ENCODE data around the gene PLLP.
"Not testable (repeated sequence)": the region's sequence is repeated elsewhere in the genome, so short reads cannot be mapped to it uniquely, and the experiment has no call there.

Gene PLLP

DNA sequence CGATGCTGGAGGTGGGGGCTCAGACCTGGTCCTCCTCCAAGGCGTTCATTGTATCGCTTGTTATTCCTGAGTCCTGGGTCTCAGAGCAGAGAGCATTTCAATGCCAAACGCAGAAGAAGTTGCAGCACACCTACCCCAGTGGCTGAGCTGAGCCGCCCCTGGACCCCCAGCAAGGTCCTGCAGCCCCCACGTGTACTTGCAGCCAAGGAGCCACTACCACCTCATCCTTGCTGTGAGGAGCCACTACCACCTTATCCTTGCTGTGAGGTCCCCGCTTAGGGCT lies 13.5 kb downstream of the PLLP start:
- DNase-seq: no peak

DNA sequence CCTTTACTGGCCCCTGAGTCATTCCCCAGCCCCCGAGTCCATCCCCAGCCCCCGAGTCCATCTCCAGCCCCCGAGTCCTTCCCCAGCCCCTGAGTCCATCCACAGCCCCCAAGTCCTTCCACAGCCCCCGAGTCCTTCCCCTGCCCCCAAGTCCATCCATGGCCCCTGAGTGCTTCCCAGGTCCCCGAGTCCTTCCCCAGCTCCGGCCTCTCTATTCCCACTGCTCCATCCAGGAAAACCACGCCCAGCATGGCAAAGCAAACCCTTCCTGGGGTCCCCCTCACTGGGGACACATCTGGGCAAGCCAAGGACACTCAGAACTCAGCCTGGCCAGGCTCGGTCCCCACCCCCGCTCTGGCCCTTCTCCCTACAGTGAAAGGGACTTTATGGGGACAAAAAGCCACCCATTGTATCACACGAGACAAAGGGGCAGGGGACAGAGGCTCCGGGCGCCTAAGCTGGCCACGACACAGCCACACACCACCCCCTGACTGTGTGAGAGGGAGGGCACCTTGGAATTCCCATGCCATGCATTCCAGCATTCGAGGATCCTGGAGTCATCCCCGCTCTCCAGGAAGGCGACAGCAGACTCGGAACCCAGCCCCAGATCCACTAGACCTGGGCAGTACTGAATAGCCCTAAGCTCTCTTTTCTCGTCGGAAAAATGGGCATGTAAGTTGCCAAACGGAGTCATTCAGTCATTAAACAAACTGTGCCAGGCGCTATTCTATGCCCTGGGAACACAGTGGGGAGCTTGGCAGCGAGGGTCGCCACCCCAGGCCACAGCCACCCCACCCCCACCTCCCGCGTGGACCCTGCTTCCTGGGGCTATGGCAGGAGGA lies 14.0 kb downstream of the PLLP start:
- DNase-seq: no peak

DNA sequence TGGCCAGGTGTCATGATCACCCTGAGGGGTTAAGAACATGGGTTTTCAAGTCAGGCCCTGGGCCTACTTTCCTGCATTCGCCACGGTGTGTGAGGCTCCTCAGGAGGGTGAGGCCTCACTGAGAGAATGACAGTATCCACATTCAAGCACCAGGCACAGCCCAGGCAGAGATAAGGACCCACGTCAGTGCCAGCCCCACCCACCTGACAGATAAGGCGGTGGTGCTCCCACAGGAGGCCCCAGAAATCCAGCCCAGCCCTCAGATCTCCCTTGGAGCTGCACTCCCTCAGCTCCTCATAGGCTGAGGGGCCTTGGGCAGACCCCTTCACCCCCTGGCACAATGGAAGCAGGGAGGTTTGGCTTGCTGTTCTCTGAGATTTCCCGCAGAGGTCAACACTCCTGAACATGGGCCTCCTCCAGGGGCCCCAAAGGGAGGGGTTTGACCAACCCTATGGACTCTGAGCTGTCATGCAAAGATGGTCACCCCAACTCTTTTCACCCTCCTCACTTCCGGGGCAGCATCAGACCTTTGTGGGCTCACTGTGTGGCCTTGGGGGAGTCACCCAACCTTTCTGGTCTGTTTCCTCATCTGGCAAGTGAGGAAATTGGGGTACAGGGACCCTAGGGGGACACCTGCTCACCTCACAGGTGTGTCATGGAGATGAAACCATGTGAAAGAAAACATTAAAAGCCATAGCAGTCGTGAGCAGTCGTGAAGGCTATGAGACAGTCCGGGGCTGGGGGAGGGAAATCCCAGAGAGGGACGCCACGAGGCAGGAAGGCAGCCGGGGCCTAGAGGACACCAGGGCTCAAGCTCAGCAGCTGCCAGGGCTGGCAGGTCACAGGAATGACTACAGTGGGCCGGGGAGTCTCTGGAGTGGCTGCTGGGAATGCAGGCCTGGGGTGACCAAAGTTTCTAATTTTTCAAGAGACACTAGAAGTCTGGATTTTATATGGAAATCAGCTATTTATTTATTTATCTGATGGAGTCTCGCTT lies 15.4 kb downstream of the PLLP start:
- DNase-seq: no peak

DNA sequence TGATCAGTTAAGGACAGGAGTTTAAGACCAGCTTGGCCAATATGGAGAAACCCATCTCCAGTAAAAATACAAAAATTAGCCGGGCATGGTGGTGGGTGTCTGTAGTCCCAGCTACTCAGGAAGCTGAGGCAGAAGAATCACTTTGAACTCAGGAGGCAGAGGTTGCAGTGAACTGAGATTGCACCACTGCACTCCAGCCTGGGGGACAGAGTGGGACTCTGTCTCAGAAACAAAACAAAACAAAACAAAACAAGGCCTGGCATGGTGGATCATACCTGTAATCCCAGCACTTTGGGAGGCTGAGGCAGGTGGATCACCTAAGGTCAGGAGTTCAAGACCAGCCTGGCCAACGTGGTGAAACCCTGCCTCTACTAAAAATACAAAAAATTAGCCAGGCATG lies 17.1 kb downstream of the PLLP start:
- DNase-seq: not testable (repeated sequence)

DNA sequence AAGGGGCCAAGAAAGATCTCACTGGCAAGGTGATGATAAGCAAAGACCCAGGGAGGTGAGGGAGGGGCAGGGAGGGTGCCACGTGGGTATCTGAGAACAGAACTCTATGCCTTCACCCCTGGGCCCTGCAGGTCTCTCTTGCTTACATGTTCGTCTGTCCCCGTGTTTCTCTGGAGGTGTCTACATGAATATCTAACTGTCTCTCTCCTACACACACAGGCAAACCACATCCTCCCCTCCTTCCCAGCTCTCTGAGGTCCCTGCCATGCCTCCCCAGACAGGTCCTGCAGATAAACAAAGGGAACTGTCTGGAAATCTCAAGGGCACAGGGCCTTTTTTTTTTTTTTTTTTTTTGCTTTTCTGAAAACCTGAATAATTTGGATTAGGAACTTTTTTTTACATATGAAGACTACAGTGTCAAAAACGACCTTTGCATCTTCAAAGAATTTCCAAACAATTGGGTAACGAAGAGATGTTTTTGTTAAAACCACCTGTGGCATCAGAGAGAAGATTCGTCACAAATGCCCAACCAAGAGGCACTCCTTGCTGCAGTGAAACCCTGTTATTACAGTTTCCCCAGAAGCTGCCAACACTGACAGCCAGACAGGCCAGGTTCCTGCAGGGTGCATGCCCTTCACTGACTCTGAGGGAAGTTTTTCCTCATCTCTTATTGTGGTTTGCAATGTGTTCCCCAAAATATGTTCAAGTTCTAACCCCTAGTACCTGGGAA lies 17.8 kb downstream of the PLLP start:
- DNase-seq: no peak

DNA sequence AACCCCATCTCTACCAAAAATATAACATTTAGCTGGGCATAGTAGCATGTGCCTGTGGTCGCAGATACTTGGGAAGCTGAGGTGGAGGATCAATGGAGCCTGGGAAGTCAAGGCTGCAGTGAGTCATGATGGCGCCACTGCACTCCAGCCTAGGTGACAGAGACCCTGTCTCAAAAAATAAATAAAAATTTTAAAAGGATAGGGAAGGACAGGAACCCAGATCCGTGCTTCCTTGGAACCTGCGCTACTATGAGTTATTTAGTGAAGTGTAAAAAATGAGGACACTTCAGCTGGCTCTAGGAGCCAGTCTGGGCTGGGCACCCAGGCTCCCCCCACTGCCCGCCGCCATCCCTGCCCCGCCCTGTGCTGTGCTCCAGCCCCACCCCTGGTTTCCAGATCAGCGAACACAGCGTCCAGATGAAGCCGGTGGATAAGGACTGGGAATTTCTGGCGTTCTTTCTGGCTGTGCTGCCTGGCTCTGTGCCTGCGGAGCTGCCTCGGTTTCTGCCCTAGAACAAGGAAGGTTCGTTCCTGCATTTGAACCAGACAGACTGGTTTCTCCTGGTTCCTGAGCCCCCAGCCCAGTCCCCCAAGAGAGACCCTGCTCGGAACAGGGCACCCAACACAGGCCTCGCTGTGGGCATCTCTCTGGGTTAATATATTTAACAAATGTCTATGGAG lies 18.5 kb downstream of the PLLP start:
- DNase-seq: no peak

DNA sequence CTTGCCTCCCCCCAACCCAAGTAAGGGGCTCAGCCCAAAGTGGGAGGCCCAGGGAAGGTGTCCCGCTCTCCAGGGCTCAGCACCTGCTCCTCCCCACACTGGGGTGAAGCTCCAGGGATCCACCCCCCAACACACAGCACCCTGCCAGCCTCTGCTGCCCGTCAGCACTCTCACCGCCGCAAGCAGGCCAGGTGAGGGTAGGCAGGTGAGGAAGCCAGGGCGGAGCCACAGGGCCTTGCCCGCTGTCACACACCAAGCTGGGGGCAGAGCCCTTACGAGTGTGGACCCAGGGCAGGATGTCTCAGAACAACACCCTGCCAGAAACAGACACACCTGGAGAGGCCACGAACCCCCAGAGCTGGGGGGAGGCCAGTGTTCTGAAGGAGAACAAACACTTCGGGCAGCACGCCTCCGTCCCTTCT lies 19.5 kb downstream of the PLLP start:
- DNase-seq: no peak

DNA sequence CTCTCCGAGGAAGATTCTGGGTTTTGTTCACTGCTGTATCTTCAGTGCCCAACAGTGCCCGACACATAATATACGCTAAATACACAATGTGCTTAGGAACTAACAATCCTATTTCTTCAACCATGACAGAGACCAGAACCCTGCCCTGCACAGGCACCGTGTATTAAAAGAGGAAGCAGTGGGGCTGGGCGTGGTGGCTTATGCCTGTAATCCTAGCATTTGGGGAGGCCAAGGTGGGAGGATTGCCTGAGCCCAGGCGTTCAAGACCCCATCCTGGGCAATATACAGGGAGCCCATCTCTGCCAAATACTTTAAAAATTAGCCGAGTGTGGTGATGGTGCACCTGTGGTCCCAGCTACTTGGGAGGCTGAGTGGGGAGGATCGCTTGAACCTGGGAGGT lies 20.1 kb downstream of the PLLP start:
- DNase-seq: no peak

DNA sequence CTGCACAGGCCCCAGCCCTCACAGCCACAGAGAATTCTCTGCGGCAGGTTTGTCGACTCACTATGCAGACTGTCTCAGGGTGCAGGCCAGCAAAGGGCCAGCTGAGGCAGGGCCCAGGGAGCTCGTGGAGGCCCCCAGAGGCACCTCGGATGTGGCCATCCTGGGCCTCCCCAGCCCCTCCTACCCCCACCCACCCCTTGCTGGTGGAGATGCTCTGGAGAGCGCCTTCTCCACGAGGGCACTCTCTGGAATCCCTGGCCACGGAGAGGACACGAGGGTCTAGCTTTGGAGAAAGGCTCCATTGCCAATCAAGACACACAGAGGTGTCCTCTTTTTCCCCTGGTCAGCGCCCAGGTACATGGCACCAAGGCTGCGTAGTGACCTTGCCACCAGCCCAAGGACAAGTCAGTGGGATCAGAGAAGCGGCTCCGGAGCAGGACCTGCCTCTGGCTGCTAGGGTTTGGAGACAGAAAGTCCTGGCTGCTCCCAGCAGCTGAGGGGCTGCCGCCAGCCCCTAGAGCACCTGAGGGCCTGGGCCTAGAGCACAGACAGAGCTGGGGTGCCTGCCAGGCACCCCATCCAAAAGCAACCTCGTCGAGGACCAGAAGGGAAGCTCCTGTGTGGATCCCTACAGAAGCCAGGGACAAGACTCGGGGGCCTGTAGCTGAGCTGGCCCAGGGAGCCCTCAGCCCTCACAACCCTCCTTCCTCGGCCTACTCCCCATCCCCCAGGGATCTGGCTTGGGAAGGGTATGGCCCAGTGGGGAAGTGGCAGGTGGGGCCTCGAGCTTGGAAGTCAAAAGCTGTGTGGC lies 20.7 kb downstream of the PLLP start:
- no peak for DNase-seq

DNA sequence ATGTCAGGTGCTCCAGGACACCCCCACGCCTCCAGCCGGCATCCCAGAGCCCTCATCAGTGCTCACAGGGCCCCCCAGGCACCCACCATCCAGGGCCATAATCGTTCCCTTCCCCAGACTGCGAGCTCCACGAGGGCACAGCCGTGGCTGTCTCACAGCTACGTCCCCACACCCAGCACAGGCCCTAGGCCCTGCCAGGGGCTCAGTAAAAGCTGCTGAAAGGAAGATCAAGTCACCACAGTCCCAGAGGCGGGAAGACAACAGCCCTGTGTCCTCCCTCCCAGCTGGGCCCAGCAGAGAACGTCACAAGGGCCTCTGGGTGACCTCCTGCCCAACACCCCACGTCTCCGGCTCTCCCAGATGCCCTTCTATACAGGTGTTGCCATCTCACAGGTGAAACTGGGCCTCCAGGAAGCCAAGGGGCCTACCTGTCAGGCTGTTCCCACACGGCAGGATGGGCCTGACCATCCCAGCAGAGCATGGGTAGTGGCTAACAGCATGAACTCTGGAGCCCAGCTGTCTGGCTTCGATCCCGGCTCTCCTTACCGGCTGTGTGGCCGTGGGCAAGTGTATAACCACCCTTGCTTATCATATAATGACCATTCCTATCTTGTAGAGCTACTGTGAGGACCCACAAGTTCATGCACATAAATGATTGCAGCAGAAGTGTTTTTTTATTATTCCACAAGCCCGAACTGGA lies 21.5 kb downstream of the PLLP start:
- no peak for DNase-seq

DNA sequence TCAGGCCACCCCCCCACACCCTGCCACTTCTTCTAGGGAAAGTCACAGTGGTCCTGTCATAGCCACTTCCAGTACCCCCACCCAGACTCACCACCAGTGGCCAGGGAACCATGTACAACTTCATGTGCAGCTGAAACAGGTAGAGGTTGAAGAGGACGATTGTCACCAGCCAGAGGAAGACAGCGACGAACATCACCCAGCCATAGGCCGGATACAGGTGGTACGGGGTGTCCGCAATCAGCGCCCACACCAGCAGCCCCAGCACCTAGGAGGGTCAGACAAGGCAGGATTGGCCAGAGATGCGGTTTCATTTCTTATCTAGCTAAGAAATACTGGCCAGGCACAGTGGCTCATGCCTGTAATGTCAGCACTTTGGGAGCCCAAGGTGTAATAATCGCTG lies 22.7 kb downstream of the PLLP start:
- DNase-seq: no peak

DNA sequence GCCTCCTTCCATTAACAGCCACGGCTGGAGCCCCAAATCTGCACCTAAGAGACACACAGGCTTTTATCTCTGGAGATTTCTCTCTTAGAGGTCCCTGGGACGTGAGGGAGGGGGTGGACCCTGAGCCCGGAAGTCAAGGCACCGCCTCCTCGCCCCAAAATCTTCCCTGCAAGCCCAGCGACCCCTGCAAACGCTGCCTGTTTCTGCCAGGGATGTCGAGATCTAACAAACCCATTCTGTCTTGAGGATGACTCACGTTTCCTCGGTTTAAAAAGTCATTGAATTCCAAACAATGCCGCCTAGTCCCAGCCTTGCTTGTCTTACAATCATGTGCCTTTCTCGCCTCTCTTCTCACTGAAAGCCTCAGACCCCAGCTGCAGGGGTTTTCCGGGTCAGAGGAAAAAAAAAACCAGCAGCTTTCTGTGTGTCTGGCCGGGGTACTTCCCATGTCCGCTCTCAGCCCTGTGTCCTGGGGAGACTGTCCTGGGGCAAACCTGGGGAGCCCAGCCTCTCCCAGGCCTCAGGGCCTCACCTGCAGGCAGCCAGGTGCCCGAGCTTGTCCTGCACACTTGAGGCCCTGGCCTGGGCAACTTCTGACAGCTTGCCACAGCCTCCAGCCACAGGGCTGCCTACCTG lies 24.1 kb downstream of the PLLP start:
- DNase-seq: no peak

DNA sequence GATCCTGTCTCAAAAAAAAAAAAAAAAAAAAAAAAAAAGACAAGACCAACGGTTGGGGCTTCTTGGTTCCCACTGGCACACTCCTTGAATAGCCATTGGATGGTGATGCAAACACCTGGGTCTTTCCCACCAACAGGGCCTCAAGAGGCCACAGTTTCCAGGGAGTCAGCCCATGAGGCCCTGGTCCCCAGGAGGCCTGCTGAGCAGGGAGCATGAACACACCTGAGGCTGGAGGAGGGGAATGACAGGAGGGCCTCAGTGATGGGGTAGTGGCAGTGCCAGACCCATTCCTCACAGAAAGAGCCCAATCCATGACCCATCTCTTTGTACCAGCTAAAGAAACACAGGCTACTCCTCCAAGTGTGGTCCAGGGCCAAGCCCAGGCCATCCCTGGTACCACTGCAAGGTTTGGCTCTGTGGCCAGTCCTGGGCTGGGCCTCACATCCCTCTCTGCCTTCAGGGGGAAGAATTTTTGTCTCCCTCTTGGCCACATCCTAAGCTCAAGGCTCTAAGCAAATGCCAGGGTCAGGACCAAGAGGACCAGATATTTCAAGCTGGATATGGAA lies 25.5 kb downstream of the PLLP start:
- no peak for DNase-seq

DNA sequence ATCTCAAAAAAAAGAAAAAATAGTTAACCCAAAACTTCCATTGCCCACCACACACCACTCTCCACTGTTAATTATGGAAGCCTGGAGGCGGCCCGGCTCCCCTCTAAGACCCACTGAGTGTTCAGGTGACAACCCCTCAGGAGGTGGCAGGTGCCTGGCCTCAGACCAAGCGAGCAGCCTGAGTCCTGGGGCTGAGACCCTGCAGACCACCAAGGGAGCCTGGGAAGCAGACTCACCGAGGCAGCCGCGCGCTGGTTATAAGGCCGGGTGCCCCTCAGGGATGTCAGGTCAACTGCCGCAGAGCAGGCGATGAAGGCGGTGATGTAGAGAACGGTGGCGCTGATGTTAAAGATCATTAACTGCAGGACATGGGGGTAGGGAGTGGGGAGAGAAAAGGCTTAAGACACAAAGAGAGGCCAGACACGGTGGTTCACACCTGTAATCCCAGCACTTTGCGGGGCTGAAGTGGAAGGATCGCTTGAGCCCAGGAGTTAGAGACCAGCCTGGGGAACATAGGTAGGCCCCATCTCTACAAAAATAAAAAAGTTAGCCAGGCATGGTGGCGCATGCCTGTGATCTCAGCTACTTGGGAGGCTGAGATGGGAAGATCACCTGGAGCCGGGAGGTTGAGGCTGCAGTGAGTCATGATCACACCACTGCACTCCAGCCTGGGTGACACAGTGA lies 26.1 kb downstream of the PLLP start:
- no peak for DNase-seq

DNA sequence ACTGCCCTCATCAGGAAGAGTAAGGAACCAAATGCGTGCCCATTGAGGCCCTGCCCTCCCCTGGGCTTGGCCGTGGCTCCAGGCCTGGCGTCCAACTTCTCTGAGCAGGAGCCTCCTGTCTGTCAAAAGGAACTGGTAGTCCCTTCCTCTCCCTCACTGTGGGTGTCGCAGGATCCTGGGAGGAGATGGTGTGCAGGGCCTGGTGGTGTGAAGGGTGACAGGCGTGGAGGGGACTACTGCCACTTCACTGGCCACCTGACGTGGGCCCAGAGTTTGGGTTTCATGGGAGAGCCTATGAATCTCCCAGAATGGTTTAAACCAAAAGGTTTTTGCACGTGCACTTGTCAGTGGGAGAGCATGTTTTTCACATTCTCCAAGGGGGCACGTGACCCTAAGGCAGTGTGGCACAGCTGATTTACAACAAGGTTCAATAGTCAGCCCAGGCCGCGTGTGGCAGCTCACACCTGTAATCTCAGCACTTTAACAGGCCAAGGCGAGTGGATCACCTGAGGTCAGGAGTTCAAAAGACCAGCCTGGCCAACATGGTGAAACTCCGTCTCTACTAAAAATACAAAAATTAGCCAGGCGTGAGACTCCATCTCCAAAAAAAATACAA lies 26.9 kb downstream of the PLLP start:
- DNase-seq: no peak

DNA sequence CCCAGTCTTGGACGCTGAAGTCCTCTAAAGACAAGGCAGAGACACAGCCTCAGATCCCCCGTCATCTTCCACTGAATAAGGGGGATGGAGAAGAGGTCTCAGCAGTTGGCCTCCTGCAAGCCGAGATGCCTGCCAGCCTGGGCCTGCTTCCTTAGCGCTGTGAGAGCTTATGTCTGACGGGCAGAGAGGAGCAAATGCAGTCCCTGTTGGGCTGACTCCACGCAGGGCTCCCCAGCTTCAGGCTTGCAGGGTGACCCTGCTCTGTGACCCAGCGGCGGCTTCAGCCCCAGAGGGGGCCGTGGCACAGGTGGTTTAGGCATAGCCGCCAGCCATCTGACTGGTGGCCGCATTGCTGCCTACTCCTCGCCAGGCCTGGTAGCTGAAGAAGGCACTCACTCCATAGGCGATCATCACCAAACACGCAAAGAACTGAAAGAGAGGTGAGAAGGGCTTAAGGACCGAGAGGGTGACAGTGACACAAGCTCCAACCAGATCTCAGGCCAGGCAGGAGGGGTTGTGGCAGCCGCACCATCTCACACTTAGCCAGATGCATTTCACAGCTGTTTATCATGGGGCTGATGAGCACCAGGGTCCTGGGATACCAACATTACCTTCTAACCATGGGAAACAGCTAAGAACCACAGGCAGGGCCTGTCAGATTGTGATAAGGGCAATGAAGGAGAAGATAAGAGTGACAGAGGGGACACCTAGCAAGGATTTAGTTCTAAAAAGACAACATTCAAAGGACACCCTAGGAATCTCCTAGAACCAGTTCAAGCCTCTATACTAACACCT lies 27.7 kb downstream of the PLLP start:
- DNase-seq: no peak

DNA sequence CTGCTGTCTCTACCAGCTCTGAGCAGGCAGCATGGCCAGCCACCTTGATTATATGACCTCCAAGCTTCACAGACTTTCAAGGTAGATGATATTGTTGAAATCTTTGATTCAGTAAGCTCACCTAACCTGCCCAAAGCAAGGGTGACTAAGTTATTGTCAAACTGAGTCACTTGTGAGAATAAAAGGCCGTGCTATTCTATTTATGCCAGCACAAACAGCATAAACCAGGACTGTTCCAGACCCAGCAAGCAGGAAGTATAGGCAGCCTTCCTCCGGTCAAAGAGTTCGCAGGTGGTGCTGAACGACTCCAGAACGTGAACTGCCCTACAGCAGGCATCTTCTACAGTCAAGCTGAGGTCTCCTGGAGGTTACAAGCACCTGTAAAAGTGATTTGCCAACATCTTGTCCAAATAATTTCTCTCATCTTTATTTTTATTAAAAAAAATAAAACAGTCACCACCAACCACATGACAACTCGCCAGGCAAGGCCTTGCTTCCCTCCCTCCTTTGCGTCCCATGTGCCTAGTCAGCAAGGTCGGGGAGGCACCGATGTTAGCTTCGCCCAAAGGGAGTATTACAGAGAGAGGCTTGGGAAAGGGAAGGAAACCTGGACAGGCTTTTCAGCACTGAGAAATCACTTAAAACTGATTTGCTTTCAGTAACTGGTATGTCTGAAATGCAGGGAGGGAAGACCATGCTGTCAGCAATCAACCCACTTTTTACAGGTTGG lies 28.6 kb downstream of the PLLP start:
- DNase-seq: no peak

DNA sequence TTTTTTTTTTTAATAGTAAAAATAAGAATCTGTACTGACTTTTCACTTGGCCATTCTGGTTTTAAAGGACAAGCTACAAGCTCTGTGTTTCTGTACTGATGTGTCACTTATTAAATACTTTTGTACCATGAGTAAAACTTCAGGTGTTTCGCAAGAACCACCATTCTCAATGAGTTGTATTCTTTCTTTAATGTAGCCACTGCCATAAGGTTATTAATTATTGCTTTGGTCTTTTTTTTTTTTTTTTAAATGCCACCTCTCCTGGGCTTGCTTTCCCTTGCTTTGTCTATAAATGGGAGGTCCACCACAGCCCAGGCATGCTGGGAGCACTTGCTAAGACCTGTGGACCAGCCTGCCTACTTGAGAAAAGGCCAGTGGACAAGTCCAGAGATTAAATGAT lies 31.0 kb downstream of the PLLP start:
- DNase-seq: no peak
